Inflammatory macrophage treated with lipopolysaccharide for 4 hours (primary cell): ENCODE data around the gene SNAP25.

Experiments
- DNase-seq: peaks from one replicate; pipeline ENCODE4 v3.0.0-alpha.2; 2020

SNAP25 gene

GRCh38 chr20:10338426-10339180 is 120.0 kb downstream of the SNAP25 start:
- no peak for DNase-seq

DNA sequence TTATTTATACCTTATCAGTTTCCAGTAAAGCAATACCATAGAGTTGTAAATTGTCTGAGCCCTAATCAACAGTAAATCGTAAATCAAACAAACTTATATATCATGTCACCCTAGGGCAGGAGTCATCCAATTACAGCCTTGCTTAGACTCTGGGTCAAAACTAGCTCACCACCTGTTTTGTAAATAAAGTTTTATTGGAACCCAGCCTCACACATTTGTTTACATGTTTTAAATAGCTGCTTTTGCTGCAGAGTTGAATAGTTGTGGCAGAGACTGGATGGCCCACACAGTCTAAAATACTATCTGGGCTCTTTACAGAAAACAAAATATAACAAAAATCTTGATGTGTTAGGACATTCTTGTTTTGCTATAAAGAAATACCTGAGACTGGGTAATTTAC is 121.0 kb downstream of the SNAP25 start:
- no peak for DNase-seq

- no peak for DNase-seq
These were observed 123.5 kb downstream of the SNAP25 start for GRCh38 chr20:10342152-10342551.

- DNase-seq, result no peak
These were observed 126.3 kb downstream of the SNAP25 start for GRCh38 chr20:10344953-10345352.

DNA sequence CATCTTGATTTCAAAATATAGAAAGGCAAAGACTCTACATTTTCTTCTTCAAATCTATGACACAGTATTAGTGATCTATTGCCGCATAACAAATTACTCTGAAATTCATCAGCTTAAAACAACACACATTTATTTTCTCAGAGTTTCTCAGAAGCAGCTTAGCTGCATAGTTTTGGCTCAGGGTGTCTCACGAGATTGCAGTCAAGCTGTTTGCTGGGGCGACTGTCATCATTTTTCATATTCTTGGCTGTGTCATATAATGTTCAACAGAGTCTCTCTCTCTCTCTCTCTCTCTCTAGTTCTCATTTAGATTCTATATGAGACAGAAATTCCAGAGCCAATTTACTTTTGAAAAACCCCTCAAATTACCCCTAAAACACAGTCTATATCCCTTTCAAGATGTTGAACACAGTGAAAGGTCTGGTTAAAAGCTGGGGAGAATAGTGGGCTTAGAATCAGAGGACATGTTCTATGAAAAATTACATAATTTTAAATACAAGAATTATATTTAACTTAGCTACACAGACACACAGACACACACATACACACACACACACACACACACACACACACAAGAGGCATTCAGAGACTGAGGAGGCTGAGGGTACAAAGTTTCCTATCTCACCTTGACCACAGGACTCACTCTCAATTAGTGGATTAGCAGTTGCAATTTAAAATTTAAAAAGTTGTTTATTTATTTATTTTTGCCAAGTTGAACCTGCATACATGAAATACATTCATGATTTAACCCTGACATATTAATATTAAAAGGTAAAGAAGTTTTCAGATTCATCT is 128.7 kb downstream of the SNAP25 start:
- DNase-seq, result no peak

- no peak for DNase-seq
These were observed 130.5 kb downstream of the SNAP25 start for GRCh38 chr20:10349118-10349517.

DNA sequence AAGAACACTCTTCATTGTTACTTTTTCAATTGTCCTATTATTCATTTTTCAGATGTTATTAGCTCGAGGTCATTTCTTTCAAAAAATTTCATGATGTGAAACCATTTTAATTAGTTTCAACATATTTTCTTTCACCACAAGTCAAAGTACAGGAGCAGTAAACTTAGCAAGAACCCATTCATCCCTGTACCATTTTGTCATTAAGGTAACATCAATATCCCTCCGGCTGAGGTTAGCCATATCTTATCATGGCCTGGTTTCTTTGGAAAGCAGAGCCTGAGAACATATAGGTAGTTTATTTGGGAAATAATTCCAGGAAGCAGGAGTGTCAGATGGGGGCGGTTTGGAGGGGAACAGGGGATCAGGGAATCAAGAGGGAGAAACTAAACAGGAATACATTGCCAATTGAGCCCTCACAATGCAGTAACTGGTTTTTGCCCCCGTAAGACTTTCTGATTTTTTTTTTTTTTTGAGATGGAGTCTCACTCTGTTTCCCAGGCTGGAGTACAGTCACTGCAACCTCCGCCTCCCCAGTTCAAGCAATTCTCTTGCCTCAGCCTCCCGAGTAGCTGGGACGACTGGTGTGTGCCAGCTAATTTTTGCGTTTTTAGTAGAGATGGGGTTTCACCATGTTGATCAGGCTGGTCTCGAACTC is 131.7 kb downstream of the SNAP25 start:
- no peak for DNase-seq

- DNase-seq, result no peak
These were observed 134.5 kb downstream of the SNAP25 start for GRCh38 chr20:10352934-10353824.

GRCh38 chr20:10356628-10357027 is 138.0 kb downstream of the SNAP25 start:
- DNase-seq, result no peak
